Measurements from ENCODE around the gene H6PD.

The H6PD gene

DNA sequence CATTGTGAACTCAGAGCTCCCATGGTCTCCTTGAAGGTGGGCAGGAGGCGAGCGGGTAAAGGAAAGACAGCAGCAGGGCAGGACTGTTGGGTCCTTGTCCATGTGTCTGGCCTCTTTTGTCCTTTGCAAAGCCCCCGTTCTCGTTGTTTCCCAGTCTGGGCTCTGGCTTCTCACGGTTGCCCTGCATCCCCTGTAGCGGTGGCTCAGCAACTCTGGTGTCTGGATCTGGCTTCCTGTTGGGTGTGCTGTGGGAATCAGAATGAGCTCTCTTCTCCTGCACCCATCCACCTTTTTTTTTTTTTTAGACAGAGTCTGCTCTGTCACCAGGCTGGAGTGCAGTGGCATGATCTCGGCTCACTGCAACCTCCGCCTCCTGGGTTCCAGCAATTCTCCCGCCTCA, 11.1 kb downstream of the H6PD start:
- TF ChIP-seq, protein P1, sequence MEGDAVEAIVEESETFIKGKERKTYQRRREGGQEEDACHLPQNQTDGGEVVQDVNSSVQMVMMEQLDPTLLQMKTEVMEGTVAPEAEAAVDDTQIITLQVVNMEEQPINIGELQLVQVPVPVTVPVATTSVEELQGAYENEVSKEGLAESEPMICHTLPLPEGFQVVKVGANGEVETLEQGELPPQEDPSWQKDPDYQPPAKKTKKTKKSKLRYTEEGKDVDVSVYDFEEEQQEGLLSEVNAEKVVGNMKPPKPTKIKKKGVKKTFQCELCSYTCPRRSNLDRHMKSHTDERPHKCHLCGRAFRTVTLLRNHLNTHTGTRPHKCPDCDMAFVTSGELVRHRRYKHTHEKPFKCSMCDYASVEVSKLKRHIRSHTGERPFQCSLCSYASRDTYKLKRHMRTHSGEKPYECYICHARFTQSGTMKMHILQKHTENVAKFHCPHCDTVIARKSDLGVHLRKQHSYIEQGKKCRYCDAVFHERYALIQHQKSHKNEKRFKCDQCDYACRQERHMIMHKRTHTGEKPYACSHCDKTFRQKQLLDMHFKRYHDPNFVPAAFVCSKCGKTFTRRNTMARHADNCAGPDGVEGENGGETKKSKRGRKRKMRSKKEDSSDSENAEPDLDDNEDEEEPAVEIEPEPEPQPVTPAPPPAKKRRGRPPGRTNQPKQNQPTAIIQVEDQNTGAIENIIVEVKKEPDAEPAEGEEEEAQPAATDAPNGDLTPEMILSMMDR (IDR thresholded peaks at IDR 0.05; ENCODE audit: insufficient read depth, low read depth, low read length, missing control alignments), result no peak
- DNase-seq (ENCODE audit: low read depth), result no peak
- H3K4me3 ChIP-seq (ENCODE audit: low read length), result no peak overlapping the region

DNA sequence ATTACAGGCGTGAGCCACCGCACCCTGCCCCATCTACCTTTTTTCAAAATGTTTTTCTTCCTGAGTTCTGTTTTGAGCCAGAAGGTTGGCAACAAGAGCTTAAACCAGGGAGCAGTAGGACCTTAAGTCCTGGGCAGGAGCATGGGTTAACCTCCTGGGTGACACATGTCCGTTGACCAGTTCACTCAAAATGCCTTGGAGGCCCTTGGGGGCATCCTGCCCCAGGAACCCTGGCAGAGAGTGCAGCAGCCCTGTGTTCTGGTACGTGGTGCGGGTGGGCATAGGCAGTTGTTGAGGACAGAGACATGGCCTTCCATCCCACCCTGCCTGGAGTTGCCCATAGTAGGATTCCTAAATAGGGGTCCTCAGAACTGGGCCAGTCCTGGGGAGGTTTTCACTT, 11.6 kb downstream of the H6PD start:
- no peak for DNase-seq (ENCODE audit: low read depth)
- TF ChIP-seq, protein P1 (IDR thresholded peaks at IDR 0.05; ENCODE audit: insufficient read depth, low read depth, low read length, missing control alignments), result no peak
- H3K4me3 ChIP-seq (ENCODE audit: low read length), result no peak overlapping the region

DNA sequence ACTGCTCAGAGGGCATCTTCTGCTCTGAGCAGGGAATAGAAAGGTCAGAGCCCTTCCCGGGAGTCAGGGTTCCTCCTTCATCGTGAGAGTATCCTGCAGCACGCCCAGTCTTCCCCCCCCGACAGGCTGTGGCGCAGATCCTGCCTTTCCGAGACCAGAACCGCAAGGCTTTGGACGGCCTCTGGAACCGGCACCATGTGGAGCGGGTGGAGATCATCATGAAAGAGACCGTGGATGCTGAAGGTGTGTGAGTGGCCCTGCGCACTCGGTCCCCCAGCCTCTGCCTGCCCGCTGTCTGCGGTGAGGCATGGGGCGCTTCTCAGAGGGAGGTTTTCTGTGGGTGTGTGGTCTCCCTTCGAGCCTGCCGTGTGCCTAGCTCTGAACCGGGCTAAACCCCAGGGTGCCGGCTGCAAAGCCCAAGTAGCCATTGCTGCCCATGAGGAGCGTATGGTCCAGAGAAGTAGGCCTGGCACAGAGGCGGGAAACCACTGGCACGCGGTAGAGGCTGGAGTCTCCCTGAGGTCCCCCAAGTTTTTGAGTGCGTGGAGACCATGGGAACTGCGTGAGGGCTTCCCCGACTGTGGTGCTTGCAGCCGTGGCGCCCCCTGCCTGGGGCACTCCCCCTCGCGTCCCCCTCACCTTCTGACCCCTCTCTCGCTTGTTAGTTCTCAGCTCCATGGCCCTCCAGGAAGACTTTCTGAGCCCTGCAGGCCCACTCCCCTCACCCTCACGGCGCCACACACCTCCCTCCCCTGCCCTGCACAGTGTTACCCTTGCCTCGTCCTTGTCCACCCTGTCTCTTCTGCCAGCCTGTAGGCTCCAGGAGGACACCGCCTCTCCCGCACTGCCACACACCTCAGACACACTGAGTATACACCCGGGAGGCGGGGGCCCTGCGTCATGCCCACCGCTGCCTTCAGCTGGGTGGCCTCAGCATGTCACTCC, 12.5 kb downstream of the H6PD start:
- DNase-seq (ENCODE audit: low read depth), result no peak
- TF ChIP-seq, protein P1 (IDR thresholded peaks at IDR 0.05; ENCODE audit: insufficient read depth, low read depth, low read length, missing control alignments), result no peak

DNA sequence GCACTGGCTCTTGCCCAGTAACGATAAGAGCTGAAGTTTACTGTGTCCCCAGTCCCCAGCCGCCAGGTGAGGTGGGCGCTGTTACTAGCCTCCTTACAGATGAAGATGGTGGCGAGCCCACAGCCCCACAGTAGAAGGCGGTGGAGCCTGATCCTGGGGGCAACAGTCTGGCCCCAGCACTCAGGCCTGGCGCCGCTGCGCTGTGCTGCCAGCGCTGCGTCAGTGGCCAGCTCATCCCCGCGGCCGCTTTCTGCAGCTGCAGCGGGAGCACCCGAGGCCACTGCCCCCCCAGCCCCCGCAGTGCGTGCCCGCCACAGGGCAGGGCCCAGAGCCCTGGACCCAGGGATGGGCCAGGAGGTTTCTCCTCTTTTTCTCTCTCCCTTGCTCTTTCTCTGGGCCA, 13.3 kb downstream of the H6PD start:
- DNase-seq (ENCODE audit: low read depth), result no peak
- H3K4me3 ChIP-seq (ENCODE audit: low read length), result no peak overlapping the region
- TF ChIP-seq, protein P1 (IDR thresholded peaks at IDR 0.05; ENCODE audit: insufficient read depth, low read depth, low read length, missing control alignments), result no peak

More for the DNA sequence above, 12.5 kb downstream of the H6PD start:
- no peak overlapping the region for H3K4me3 ChIP-seq (ENCODE audit: low read length)

DNA sequence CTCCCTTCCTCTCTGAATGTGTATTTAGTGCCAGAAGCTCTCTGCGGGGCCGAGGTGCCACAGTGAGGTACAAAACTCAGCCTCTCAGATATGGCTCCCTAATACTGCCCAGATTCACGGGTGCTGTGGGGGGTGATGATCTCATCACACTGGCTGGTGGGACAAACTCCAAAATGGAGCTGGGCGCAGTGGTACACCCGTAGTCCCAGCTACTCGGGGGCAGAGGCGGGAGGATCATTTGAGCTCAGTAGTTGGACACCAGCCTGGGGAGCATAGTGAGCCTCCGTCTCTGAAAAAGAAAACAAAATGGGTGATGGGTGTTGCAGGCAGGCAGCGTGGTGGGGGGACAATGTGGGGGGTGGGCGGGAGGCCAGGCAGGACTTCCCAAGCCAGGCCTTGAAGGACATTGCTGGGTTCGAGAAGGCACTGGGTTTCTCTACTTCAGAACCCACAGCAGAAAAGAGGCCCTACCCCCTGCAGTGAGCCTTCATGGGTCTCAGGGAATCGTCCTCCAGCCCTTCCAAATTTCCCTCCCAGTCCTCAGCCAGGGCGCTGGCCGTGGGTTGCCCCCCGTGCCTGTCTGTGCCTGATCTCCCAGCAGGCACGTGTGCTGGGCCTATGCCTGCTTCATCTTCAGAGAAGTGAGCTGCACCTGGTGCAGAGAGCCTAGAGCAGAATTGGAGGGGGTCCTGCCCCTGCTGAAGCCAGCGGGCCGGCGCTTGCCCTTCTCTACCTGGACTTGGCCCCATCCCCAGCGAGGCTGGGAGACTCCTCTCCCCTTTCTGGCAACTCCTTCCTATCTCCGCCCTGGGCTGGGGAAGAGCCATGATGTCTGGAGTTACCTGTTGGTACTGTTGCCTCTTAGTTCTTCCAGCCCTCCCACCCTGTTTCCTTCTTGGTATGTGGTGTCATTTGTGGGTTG, 14.0 kb downstream of the H6PD start:
- DNase-seq (ENCODE audit: low read depth), result no peak
- no peak overlapping the region for H3K4me3 ChIP-seq (ENCODE audit: low read length)
- TF ChIP-seq, protein P1 (IDR thresholded peaks at IDR 0.05; ENCODE audit: insufficient read depth, low read depth, low read length, missing control alignments), result no peak

DNA sequence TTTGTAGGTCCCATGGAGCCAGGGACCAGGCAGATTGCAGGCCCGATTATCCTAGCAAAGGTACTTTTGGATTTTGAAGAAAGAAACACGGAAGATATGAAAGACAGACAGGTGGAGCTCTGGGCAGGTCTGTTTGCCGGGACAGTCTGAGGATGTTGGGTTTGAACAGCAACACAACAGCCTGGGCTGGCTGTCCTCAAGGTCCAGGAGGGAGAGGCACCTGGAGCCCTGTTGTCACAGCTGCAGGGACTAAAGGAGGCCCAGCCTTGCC, 14.6 kb downstream of the H6PD start:
- H3K4me3 ChIP-seq (ENCODE audit: low read length), result no peak overlapping the region
- DNase-seq (ENCODE audit: low read depth), result no peak
- TF ChIP-seq, protein P1 (IDR thresholded peaks at IDR 0.05; ENCODE audit: insufficient read depth, low read depth, low read length, missing control alignments), result no peak

Data from epithelial cell of esophagus (primary cell).